Fibroblast of gingiva (primary cell): ENCODE results near the gene COL6A2.
"Not testable (repeated sequence)": the region's sequence is repeated elsewhere in the genome, so short reads cannot be mapped to it uniquely, and the experiment has no call there.

ENCODE experiments used
- DNase-seq: peaks from one replicate; pipeline ENCODE4 v3.0.0-alpha.2; 2011; ENCODE audit warnings: low read depth

The COL6A2 gene

DNA sequence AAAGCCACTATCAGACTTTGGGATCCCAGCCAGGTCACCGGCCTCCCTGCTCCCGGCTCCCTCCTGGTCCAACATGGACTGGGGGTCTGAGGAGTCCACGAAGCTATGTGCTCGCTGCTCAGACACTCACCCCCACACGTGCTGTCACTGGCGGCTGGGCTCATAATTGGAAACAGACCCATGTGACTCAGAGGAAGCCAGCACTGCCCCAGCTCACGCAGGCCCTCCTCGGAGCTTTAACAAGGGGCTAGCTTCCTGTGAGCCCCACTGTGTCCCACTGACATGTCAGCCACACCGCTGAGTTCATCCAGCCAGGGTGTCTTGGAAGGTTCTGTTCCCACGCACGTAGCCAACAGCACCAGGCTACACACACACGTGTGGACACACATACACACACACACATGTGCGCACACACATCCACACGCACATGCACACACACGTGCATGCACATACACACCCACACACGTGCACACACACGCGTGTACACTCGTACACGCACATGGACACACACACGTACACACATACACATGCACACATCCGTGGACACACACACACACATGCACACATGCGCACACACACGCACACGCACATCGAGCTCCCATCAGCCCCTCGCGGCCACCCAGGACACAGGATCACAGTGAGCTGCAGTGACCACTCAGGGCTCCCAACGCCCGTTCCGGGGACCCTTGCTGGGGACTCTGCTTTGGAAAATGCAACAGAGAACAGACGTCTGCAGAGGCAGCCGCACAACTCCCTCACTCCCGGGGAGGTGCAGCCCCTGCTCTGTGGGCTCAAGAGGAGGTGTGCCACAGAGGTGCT is 18.4 kb upstream of the COL6A2 start:
- peak; percentile 91 for DNase-seq

DNA sequence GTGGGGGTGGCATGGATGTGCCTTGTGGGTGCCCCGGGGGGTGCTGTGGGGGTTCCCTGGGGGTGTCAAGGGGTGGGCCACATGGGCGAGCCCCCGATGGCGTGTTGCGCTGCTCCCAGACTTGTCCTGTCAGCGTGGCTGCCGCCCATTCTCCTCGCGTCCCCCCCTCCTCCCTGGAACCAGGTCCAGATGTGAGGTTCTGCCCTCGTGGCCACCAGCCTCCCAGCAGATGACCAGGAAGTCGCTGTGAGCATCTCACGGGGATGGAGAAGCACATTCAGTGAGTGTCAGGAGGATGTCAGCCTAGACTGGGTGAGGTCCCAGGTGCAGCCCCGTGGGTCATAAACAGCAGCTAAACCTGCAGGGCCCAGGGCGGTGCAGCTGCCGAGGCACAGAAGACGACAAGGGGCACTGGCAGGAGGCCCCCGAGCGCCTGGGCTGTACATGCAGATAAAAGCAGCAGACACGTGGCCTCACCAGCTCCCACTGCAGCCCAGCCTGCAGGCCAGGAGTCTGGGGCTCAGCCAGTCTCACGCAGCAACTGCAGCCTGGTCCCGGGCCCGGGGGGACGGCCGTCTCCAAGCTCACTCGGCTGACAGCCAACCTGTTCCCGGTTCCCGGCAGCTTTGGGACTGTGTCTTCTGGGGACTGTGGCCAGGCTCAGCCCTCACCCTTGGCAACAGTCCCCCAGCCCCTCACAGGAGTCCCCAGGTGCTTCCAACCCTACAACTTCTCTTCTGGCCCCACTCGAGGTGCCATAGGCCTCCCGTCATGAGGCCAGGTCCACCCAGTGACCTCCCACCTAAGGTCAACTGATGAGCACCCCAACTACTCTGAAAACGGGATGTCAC is 17.5 kb upstream of the COL6A2 start:
- no peak for DNase-seq

DNA sequence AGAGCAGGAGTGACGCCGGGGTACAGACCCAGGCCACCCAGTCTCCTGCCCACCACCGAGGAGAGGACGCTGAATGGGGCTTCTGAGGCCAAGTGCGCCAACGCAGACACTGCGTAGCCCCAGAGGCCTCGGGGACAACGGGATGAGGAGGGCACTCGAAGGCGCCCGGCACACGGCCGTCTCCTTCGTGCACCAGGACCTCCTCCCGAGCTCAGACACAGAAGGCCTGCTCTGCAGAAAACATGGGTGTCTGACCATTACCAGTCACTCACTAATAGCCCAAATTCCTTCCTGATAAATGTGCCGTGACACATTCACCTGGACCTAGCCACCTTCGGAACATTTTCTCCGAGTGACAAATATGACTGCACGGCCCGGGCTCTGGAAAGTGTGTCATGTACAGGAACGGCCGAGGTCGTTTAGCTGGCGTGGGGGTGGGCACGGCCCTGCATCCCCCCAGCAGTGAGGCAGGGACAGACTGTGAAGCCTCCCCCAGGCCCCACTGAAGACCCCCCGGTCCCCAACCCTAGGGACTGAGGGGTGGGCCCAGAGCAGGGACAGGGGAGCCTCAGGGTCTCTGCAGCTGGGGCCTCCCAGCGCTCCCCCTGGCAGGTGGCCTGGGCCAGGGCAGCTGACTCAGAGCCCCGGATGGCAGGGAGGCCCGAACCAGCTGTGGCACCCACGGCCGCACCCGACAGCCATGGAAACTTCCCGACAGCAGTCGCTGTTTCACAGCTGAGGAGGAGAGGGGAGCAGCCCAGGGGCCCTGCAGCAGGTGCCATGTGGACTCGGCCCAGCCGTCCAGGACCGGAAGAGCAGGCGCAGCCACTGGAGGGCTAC is 16.7 kb upstream of the COL6A2 start:
- no peak for DNase-seq

DNA sequence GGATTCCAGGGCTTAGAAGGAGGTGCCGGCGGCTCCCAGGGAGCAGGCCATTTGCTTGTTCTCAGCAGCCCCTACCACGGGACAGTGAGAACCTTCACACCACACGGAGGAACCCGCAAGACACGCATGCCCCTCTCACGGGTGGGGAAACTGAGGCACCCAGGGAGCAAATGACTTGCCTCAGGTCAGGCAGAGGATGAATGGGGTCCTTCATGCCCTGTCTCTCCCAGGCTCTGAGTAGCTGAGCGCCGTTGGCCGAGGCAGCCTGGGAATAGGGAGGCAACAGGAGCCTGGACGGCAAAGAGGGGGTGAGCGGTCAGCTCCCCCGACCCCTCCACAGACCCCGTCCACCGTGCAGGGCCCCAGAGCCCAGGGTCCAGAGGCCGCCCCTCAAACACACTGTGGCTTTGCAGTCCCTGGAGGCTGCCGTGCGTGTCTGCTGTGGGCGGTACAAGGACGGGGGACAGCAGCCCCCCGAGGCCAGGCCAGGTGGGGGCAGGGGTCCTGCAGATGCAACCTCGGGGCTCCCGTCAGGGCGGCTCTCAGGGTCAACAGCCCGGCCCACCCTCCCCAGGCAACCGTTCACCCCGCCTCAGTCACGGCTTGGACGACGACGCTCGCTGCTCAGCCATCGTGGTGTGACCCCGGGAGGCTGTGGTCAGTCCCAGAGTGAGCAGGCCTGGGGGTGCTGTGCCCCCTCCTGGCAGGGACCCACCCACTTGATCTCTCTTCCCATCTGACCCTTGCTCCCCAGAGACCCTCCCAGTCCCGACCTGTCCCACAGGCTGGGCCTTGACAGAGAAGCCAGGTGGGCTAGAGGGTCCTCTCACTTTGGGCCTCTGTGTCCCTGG is 15.8 kb upstream of the COL6A2 start:
- no peak for DNase-seq

DNA sequence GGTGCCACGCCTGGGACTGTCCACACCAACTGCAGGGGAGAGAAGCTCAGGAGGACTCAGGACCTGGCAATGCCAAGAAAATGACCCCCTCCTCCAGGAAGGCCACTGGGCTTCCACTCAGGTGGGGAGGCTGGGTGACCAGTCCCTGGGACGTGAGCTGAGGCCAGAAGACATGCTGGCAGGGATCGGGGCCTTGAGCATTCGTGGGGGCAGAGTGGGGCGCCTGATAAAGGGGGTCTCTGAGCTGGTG is 15.3 kb upstream of the COL6A2 start:
- no peak for DNase-seq

DNA sequence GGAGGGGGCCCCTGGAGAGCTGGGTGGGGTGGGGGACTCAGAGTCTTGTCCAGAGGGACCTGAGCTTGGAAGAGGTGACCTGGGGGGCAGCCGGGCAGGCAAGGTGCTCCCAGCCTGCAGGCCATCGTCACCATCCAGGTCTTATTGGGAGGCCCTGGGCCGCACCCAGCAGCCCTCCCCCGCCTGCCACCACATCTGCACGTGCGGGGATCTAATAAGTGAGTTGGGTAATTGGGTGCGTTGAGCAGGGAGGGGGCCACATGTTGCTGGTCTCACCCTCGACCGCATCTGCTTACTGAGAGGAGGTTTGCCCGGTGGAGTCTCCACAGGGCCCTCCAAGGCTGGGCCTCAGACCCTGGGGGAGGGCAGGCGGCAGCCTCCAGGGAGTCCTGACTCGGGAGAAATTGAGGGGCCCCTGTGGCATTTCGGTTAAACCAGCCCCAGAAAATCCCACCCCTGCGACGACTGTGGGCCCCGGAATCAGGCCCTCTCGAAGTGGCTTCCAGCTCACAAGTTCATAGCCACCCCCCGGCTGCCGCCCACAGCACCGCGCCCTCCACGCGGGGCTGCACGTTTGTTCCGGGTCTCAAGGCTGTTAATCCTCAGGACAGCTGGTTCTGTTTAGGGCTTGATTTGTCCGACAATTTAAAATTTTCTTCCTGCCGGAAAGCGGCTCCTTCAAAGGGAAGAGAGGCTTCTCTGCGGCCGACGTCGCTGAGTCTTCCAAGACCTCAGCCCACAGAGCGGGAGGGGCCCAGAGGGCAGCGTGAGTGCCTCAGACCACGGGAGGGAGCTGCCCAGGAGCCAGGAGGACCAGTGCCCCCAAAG is 14.7 kb upstream of the COL6A2 start:
- DNase-seq: peak; percentile 70

DNA sequence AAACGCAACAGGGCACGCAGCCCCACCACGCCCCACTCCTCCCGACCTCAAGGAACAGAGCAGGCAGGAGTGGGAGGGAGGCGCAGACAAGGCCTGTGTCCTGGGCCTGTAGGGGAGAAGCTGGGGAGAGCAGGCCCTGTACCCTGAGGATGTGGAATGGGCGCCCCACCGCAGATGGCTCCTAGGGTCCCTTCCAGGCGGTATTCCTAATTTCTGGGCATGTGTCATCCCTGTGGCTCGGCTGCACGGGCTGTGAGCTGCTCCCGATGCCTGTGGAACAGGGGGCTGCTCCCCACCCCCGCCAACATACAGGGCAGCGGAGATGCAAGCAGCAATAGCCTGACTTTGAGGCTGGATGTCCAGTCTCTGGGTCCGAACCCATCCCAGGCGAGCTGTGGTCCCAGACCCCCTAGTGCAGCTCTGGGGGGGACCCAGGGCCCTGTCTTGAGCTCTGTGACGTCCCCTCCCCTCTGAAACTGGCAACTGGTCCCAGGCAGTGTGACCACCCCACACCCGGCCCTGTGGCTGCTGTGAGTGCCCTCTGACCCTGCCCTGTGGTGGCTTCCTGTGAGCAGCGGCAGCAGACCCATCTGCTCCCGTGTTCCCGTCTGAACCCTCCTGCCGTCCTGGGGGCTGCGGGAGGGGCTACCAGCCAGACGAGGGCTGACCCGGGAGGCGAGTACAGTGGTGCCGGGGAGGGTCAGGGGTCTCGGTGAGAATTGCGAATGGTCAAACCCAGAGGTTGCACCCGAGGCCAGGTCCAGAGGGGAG is 13.9 kb upstream of the COL6A2 start:
- DNase-seq: no peak

DNA sequence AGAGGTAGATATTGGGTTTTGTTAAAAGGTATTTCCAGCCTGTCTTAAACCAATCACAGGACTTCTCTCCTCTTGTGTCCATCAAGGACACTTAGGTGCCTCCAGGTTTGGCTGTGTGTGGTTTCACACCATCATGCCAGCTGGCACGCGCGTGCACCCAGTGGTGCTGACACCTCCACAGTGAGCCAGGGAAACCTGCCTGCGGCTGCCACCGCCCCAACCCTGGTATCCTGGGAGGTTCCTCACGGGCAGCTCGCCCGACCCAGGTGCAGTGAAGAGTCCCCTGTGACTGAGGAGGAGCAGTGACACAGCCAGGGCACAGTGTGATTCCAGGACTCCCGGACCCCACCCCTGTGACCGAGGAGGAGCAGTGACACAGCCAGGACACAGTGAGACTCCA is 13.2 kb upstream of the COL6A2 start:
- DNase-seq: no peak

DNA sequence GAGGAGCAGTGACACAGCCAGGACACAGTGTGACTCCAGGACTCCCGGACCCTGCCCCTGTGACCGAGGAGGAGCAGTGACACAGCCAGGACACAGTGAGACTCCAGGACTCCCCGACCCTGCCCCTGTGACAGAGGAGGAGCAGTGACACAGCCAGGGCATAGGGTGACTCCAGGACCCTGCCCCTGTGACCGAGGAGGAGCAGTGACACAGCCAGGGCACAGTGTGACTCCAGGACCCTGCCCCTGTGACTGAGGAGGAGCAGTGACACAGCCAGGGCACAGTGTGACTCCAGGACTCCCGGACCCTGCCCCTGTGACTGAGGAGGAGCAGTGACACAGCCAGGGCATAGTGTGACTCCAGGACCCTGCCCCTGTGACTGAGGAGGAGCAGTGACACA is 12.7 kb upstream of the COL6A2 start:
- not testable (repeated sequence) for DNase-seq

DNA sequence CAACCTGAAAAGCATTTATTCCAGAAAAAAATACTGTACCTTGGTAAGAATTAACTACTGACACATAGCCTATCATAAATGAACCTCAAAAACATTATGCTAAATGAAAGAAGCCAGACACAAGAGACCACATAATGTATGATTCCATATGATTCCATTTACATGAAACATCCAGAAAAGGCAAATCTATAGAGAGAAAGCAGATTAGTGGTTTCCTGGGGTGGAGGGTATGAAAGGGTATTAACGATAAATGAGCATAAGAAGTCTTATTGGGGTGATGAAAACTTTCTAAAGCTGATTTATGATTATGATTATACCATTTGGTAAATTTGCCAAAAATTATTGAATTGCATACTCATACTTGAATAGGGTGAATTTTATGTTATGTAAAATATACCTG is 10.3 kb upstream of the COL6A2 start:
- DNase-seq: no peak

DNA sequence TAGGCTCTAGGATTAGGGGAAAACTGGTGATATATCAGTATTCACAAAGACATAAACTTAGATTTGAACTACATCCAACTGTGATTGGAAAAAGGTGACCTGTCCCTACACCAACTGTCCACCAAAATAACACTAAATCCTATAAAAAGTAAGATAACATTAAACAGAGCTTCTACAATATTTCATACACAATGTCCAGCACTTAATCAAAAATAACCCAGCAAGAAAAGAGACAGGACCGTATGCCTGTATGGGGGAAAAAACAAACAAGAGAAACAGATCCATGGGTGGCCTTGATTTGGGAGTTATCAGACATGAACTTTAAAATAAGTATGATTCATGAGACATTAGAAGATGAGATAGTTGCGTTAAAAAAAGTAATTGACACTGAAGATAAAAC is 9.7 kb upstream of the COL6A2 start:
- DNase-seq: no peak

DNA sequence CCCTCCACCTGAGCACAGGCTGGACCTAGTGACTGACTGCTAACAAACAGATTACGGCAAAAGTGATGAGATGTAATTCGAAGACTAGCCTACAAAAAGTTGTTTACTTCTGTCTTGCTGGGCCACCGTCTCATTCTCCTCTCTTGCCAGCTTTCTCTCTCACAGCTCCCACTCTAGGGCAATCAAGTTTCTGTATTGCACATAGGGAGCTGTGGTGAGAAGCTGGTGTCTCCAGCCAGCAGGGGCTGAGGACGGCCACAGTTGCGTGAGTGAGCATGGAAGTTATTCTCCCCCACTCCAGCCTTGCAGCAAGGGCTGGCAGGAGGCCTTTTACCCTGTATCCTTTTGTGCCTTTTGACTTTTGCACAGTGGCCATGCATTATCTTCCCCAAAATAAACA is 8.6 kb upstream of the COL6A2 start:
- DNase-seq: peak; percentile 68

DNA sequence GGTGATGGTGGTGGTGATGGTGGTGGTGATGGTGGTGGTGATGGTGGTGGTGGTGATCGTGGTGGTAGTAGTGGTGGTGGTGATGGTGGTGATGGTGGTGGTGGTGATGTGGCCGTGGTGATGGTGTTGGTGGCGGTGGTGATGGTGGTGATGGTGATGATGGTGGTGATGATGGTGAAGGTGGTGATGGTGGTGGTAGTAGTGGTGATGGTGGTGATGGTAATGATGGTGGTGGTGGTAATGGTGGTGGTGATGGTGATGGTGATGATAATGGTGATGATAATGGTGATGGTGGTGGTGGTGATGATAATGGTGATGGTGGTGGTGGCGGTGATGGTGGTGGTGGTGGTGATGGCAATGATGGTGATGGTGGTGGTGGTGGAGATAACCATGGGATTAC is 6.8 kb upstream of the COL6A2 start:
- no peak for DNase-seq

DNA sequence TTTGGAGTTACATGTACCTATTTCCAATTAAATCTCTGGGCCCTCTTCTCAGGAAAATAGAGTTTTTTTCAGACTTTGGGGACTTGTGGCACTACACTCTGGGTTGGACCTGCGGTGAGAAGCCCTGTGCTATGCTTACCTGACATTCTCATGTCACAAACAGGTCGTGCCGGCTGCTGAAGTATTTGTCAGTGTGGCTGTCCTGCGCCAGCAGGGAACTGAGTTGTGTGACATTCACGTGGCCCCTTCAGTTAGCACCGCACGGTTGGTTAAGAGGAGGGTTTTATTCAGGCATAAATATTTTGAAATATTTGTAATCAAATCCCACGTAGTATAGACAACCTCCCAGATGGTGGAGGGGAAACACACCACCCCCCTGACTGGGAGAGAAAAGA is 6.3 kb upstream of the COL6A2 start:
- no peak for DNase-seq

DNA sequence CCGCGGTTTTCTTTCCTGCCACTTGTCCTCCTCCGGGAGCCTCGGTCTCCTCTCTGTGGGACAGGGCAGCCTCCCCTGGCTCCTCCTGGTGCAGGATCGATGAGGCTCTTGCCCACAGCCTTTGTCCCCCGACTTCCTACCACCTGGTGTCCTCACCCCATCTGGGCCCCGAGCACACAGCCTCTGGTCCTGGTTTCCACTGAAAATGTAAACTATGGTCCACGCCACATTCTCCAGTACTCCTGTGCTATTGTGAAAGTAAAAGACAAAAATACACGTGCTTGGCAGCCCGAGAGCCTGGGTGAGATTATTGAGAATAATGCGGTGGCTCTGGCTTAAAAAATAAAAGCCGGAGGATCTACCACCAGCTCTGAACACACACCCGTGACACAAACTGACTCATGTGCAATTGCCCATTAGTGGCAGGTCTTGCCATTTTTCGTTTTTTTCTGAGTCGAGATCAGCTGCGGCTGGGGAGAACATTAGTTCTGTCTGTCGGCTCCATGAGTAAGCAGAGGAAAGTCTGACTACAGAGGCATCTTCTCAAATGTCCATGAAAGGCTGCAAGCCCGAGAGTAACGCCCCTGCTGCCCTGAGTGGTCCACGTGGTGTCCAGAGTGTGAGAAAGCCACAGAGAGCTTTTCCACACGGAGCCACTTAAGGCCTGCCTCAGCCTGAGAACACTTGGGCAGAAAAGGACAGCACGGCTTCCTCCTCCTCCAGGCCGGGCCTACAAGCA is 5.7 kb upstream of the COL6A2 start:
- peak; percentile 98 for DNase-seq

DNA sequence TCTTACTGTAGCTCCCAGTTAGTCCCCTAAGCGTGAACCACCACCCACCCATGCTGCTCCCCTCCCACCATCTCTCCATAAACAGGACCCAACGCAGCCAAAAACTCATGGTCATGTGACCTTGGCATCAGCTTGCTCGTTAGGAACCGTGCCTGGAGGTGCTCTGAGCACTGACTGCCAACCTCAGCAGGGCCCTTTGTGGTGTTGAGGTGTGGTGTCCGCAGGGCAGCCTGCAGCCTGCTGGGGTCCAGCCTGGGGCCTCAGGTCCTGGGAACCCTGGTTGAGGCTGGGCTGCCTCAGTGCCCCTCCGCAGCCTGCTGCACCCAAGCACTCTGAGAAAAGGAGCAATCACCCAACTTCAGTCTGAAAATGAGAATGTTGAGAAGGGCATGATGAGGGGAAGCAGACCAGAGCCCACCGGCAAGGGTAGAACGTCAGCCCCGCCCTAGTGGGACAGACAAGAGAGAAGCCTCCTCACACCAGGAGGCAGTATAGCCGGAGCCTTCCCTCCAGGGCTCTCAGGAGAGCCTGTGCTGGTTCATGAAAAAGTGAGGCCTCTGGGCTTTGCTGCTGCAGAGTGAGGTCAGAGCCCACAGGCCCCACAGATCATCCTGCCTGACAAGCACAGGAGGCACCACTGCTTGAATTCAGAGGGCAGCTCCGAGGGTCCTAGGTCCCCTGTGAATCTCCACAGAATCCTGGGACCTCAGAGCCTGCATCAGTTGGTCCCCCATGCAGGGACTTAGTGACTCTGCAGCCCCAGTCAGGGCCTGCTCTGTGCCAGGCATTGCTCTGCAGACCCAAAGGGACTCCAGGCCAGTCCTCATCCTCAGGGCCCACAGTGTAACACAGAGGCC is 4.9 kb upstream of the COL6A2 start:
- DNase-seq: no peak

DNA sequence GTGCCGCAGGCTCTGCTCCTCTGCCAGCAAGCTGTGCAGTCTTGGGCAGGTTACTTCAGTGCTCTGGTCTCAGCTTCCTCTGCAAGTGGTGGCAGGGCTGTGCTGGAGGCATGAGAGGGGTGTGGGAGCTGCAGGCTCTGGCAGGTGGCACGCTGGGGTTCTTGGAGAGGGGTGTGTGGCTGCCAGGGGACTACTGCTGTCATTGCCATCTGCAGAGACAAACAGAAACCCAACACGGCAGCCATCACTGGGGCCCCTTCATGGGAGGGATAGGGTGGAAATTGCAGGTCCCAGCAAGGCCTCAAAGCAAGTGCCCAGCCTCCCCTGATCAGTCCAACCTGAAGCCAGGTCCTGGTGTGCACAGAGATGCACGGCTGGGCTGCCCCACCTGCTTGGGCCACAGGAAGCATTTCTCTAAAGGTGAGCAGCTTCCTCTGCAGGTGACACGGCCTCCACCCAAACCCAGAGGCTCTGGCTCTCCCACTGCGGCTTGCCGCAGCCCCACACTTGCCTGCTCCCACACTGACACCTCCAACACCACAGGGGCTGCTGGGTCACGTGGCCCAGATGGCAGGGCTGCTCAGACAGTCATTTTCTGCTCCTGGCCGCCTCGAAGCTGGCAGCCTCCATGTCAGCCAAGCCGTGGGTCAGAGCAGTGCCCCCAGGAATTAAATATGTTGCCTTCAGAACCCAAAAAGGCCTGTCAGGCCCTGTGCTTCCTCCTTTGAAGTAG is 4.1 kb upstream of the COL6A2 start:
- DNase-seq: no peak
